ENCODE results near the gene PAPLN. TPM values are rescaled to one million over a fixed set of nuclear protein-coding genes. Genes with fewer than 3 reads are reported as not detected.

PAPLN gene
- total and polyA plus RNA-seq, 7 donors = 0.26 to 0.79 (median 0.44) TPM

DNA sequence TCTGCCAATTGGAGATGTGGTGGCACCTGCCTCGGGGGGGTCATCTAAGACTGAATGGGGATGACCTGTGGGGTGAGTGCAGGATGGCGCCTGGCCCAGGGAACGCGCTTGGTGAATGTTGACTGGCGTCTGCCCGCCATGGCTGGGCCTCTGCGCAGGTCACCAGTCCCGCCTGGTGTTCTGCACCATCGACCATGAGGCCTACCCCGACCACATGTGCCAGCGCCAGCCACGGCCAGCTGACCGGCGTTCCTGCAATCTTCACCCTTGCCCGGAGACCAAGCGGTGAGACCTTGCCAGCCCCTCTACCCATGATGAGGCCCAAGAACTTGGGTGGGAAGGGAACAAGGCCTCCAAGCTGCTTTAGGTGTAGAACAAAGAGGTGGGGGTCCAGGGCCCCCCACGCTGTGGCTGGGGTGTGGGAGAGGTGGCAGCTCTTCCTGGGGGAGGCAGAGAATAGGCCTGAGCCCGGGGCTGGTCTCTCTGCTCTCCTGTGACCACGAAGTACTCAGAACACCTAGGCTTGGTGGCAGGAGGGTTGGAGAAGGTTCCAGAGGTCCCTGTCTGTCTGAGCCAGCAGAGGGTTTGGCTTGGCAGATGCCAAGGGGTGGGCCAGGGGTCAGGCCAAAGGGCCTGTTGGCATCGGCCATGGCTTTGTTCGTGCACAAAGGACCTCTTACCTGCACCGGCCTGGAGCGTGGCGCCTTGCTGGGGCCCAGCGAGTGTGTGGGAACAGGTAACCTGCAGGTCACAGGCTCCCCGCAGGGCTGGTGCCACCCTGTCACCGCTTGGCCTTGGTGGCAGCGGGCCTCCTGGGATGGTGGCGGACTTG is 15.4 kb downstream of the PAPLN start:
- 87 to 88% (median 88%) methylated on average over 29 of the region's 29 CpGs for WGBS, 3 donors
- no peaks in the 10 kb centered on the region for H3K9me3 ChIP-seq
- TF ChIP-seq, protein P1, sequence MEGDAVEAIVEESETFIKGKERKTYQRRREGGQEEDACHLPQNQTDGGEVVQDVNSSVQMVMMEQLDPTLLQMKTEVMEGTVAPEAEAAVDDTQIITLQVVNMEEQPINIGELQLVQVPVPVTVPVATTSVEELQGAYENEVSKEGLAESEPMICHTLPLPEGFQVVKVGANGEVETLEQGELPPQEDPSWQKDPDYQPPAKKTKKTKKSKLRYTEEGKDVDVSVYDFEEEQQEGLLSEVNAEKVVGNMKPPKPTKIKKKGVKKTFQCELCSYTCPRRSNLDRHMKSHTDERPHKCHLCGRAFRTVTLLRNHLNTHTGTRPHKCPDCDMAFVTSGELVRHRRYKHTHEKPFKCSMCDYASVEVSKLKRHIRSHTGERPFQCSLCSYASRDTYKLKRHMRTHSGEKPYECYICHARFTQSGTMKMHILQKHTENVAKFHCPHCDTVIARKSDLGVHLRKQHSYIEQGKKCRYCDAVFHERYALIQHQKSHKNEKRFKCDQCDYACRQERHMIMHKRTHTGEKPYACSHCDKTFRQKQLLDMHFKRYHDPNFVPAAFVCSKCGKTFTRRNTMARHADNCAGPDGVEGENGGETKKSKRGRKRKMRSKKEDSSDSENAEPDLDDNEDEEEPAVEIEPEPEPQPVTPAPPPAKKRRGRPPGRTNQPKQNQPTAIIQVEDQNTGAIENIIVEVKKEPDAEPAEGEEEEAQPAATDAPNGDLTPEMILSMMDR (IDR thresholded peaks at IDR 0.05) = no peak
- no peak for ATAC-seq
- no peaks in the 10 kb centered on the region for H3K36me3 ChIP-seq (ENCODE audit: insufficient read depth in 1 of 2, low read depth in 1 of 2)
- intact Hi-C loops (cut with DNase I) = no loop called here
- no peak overlapping the region for H3K4me3 ChIP-seq
- no peaks in the 10 kb centered on the region for H3K27me3 ChIP-seq (ENCODE audit: insufficient read depth in 3 of 3, low read length in 2 of 3)
- H3K4me1 ChIP-seq = no peaks in the 10 kb centered on the region
- no peak overlapping the region for H3K27ac ChIP-seq
- DNase-seq = peak in 1 of 2 donors; percentile 48

DNA sequence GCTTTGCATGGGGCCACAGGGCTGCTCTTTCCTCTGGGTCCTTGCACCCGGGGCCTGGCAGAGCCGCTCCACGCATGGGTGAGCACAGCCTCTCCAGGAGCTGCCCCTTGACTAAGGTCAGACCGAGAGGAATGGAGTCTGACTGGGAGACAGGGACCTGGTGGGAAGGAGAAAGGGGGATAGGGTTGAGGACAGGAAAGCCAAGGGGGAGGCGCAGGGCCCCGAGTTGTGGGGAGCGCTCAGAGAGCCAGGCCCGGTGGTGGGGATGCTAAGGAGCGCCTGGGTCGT is 16.0 kb downstream of the PAPLN start:
- Histone ChIP-seq H3K27ac (no peak overlapping the region), H3K27me3 (ENCODE audit: insufficient read depth in 3 of 3, low read length in 2 of 3) (no peaks in the 10 kb centered on the region), H3K4me1 (no peaks in the 10 kb centered on the region), H3K4me3 (no peak overlapping the region), H3K9me3 (no peaks in the 10 kb centered on the region), H3K36me3 (ENCODE audit: insufficient read depth in 1 of 2, low read depth in 1 of 2) (no peaks in the 10 kb centered on the region)
- intact Hi-C loops (cut with DNase I) = no loop called here
- DNase-seq (no peak), ATAC-seq (no peak)
- TF ChIP-seq, protein P1 (IDR thresholded peaks at IDR 0.05) = no peak
- 81 to 93% (median 91%) methylated on average over 10 of the region's 10 CpGs for WGBS, 3 donors

DNA sequence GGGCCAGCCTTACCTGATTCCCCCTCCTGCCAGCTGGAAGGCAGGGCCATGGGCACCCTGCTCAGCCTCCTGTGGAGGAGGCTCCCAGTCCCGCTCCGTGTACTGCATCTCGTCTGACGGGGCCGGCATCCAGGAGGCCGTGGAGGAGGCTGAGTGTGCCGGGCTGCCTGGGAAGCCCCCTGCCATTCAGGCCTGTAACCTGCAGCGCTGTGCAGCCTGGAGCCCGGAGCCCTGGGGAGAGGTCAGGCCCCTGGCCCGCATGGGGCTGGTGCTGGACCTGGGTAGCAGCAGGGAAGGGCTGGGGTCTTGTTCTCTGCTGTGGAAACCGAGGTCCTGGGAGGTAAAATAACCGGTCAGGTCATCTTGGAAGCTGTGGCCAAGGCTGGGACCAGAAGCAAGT is 16.4 kb downstream of the PAPLN start:
- Histone ChIP-seq H3K9me3 (no peaks in the 10 kb centered on the region), H3K4me3 (no peak overlapping the region), H3K27ac (no peak overlapping the region), H3K4me1 (no peaks in the 10 kb centered on the region), H3K27me3 (ENCODE audit: insufficient read depth in 3 of 3, low read length in 2 of 3) (no peaks in the 10 kb centered on the region), H3K36me3 (ENCODE audit: insufficient read depth in 1 of 2, low read depth in 1 of 2) (no peaks in the 10 kb centered on the region)
- intact Hi-C loops (cut with DNase I) = no loop called here
- 89 to 92% (median 89%) methylated on average over 12 of the region's 12 CpGs for WGBS, 3 donors
- peak in 1 of 2 donors; percentile 16 for DNase-seq
- TF ChIP-seq, protein P1 (IDR thresholded peaks at IDR 0.05) = no peak
- ATAC-seq = no peak

DNA sequence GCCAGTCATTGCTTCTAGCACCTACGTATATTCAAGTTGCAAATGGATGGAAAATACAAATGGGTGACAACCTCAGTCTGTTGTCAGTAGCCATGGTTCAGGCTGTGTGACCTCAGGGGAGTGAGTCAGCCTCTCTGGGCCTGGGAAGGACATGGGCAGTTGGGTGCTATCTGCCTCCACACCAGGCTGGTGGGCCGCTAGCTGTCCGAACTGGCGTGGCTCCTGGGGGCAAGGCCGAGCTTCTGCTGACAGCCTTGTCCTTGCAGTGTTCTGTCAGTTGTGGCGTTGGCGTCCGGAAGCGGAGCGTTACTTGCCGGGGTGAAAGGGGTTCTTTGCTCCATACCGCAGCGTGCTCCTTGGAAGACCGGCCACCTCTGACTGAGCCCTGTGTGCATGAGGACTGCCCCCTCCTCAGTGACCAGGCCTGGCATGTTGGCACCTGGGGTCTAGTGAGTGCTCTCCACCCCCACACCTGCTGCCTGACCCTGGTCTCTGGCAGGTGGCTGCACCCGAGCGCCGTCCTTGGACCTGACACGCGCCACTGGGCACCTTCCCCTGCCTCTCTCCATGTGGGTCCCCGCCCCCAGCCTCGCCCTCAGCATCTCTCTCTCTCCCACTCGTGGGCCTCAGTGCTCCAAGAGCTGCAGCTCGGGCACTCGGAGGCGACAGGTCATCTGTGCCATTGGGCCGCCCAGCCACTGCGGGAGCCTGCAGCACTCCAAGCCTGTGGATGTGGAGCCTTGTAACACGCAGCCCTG is 17.1 kb downstream of the PAPLN start:
- Histone ChIP-seq H3K4me1 (no peaks in the 10 kb centered on the region), H3K27ac (no peak overlapping the region), H3K9me3 (no peaks in the 10 kb centered on the region), H3K4me3 (no peak overlapping the region), H3K36me3 (ENCODE audit: insufficient read depth in 1 of 2, low read depth in 1 of 2) (no peaks in the 10 kb centered on the region), H3K27me3 (ENCODE audit: insufficient read depth in 3 of 3, low read length in 2 of 3) (no peaks in the 10 kb centered on the region)
- 84 to 88% (median 88%) methylated on average over 25 to 28 of the region's 28 CpGs for WGBS, 3 donors
- ATAC-seq = no peak
- TF ChIP-seq, protein P1 (IDR thresholded peaks at IDR 0.05) = no peak
- DNase-seq = peak in 1 of 2 donors; percentile 44
- intact Hi-C loops (cut with DNase I) = no loop called here

All from psoas muscle (tissue), 8 donors.